GM12865 (cell line): ENCODE measurements around the gene NOL6.
A peak's percentile ranks its signal among the peaks of the same experiment; 100 is the strongest.
"Not testable (repeated sequence)": the region's sequence is repeated elsewhere in the genome, so short reads cannot be mapped to it uniquely, and the experiment has no call there.

Experiments used
- DNase-seq: peaks from one replicate; pipeline ENCODE4 v3.0.0; 2010; ENCODE audit warnings: low read depth
- H3K4me3 ChIP-seq: 2 replicates; pipeline ENCODE4 v1.5.1; 2011; ENCODE audit warnings: mild to moderate bottlenecking, low read depth, low read length, control low read depth
- TF ChIP-seq, protein P1 (sequence below): IDR thresholded peaks from 2 replicates; pipeline ENCODE4 v1.5.1; 2011; ENCODE audit warnings: low read length, control low read depth, low read depth, inconsistent platforms; ENCODE audit not compliant: insufficient read depth; ENCODE audit errors: missing control alignments

The NOL6 gene

DNA sequence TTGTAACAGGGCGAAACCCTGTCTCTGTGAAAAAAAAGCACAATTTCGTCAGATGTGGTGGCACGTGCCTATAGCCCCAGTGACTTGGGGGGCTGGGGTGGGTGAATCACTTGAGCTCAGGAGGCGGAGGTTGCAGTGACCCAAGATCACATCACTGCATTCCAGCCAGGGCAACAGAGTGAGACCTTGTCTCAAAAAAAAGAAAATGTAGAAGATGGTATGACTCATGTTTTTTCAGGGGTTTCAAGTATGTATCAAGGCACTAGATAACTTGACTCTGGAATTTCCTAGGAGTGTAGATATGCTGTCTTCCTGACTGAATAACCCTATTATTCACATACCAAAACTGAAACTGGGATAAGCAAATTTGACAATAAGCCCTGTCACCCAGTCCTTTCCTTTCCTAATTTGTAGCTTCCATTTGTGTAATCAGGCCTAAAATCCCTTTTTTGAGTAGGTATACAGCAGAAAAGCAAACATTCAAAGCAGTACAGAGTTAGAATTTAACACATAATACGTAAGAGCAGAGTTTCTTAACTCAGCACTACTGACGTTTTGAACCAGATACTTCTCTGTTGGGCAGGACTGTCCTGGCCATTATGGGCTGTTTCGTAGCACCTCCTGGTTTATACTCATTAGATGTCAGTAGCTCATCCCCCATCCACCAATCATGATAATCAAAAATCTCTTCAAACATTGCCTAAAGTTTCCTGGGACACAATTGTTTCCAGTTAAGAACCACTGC lies 33.1 kb upstream of the NOL6 start:
- no peak overlapping the region for H3K4me3 ChIP-seq
- DNase-seq = peak; percentile 4
- TF ChIP-seq, protein P1, sequence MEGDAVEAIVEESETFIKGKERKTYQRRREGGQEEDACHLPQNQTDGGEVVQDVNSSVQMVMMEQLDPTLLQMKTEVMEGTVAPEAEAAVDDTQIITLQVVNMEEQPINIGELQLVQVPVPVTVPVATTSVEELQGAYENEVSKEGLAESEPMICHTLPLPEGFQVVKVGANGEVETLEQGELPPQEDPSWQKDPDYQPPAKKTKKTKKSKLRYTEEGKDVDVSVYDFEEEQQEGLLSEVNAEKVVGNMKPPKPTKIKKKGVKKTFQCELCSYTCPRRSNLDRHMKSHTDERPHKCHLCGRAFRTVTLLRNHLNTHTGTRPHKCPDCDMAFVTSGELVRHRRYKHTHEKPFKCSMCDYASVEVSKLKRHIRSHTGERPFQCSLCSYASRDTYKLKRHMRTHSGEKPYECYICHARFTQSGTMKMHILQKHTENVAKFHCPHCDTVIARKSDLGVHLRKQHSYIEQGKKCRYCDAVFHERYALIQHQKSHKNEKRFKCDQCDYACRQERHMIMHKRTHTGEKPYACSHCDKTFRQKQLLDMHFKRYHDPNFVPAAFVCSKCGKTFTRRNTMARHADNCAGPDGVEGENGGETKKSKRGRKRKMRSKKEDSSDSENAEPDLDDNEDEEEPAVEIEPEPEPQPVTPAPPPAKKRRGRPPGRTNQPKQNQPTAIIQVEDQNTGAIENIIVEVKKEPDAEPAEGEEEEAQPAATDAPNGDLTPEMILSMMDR = no peak

DNA sequence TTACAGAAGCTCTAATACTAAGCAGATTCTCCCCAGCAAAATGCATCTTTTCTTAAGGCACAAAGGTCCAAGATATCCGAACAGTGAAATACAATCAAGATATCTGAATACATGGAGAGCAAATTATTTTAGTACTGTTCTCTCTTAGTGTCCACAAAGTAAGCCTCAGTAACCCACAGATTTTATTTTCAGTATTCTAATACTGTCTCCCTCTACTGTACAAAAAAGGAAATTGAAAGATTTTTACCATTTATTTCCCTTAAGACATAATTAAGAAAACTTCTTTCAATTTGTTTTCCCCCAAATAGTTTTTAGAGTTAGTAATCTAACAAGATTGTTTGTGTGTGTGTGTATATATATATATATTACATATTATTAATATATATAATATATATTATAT lies 24.7 kb upstream of the NOL6 start:
- TF ChIP-seq, protein P1 = no peak
- peak; percentile 4 for DNase-seq
- H3K4me3 ChIP-seq = no peak overlapping the region

DNA sequence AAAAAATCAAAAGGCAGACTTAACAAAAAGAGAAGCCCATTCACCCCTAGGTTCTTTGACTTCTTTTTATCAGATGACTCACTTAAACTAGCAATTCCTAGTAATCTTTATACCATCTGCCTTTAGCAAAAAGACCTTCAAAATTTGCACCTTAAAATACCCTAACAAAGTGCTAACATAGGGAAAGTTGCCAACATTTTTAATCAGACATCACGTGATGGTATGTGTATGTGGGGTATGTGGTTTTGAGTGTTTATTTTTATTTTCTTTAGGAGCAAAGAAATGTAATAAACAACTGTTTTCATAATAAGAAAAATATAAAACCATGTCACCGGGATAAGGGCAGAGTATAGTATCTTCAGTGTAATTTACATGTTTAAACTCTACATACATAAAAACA lies 20.1 kb upstream of the NOL6 start:
- not testable (repeated sequence) for DNase-seq, H3K4me3 ChIP-seq

DNA sequence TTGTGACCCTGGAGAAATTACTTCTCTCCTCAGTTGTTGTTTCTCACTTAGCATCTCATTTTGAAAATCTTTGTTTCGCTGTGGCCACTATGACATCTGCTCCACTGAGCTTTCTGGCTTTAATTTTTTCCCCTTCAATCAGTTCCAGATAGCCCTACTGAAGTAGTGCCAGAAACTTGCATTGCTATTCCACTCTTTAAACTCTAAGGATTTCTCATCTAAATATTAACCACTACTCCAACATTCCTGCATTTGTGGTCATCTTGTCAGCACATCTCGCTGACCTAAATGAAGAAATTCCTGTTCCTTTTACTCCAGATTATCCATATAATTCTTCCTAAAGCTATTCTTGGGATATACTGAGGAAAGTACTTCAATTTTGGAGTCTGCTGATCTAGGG lies 15.3 kb upstream of the NOL6 start:
- TF ChIP-seq, protein P1 = no peak
- DNase-seq = no peak
- H3K4me3 ChIP-seq = no peak overlapping the region

DNA sequence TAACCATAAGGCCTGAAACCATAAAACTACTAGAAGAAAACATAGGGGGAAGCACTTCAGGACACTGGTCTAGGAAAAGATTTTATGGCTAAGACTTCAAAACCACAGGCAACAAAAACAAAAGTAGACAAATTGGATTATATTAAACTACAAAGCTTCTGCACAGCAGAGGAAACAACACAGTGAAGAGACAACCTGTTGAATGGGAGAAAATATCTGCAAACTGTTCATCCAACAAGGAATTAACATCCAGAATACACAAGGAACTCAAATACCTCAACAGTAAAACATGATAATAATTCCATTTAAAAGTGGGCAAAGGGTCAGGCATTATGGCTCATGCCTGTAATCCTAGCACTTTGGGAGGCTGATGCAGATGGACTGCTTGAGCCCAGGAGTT lies 11.6 kb upstream of the NOL6 start:
- not testable (repeated sequence) for H3K4me3 ChIP-seq, DNase-seq

DNA sequence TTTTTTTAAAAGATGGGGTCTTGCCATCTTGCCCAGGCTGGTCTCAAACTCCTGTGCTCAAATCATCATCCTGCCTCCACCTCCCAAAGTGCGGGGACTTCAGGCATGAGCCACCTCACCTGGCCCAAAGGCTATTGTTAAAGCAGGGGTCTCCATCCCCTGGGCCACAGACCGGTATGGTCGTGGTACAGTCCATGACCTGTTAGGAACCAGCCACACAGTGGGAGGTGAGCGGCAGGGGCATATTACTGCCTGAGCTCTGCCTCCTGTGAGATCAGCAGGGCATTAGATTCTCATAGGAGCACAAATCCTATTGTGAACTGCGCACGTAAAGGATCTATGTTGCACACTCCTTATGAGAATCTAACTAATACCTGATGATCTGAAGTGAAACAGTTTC lies 7.3 kb upstream of the NOL6 start:
- TF ChIP-seq, protein P1 = no peak
- DNase-seq = no peak
- no peak overlapping the region for H3K4me3 ChIP-seq

DNA sequence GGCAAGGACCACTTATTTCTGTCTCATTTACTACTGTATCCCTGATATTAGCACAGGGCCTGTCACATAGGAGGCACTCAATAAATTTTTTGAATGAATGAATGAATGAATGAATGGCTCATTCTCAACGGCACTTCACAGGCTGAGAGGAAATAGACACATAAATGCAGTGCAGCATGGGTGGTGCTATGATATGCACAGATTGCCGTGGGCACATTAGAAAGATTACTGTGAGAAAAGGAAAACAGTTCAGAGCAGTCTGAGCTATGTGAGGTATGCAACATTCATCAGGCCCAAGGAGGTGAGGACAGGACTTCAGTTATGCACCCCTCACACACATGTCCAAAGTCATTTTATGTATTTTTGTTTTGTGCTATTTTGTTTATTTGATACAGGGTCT lies 6.4 kb upstream of the NOL6 start:
- no peak overlapping the region for H3K4me3 ChIP-seq
- no peak for DNase-seq
- TF ChIP-seq, protein P1 = no peak

DNA sequence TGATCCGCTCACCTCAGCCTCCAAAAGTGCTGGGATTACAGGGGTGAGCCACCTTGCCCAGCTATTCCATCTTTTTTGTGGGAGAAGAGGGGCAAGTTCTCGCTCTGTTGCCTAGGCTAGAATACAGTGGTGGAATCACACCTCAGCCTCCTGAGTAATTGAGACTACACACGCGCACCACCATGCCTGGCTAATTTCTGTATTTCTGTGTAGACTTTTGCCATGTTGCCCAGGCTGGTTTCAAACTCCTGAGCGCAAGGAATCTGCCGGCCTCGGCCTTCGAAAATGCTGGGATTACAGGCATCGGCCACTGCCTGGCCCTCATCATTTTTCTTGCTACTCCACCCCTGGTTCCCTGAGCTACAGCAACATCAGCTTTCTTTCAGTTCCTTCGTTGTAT lies 2.8 kb upstream of the NOL6 start:
- no peak for DNase-seq
- H3K4me3 ChIP-seq = no peak overlapping the region
- TF ChIP-seq, protein P1 = no peak
